Measurements from ENCODE around the gene HNRNPA3.
"Not testable (repeated sequence)": the region's sequence is repeated elsewhere in the genome, so short reads cannot be mapped to it uniquely, and the experiment has no call there.

Gene HNRNPA3

DNA sequence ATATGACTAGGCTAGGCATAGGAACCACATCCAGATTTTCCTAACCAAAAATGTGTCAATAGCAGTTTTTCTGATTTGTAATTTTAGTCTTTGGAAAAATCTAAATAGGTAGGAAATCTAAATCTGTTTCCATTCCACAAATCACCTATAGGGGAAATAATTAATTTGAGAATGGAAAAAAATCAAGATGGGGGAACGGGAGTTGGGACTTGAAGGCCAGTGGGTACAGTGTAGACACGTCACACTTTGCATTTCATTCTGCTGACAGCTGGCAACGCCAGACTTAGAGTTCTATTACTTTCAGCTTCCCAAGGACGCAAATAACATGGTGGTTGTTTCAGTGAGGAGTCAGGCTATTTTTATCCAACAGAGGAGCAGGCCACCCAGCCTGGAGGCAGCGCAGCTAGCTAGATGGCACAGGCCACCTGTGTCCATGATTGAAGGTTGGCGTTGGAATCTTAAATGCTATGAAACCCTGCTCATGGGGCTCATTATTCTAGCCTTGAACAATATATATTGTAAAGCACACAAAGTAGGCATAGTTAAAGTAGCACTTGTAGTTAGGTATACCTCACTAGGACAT lies 23.4 kb downstream of the HNRNPA3 start:
- no peak for DNase-seq

DNA sequence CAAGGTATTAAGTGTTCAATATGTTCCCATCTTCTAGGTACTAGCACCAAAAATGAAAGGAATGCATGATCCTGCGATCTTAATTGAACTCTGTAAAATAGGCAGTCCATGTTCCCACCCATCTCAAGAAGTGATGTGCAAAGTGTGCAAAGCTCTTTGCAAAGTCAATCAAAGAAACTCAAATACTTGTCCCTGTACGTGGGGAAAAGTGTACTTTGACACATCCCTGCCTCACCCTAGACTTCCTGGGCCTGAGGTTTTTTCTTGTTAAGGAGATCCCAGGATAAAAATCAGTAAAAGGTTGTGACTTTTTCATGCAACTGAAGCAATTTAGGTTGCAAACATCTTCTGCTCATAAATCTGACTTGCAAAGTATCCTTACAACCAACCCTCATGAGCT lies 25.3 kb downstream of the HNRNPA3 start:
- DNase-seq: no peak

DNA sequence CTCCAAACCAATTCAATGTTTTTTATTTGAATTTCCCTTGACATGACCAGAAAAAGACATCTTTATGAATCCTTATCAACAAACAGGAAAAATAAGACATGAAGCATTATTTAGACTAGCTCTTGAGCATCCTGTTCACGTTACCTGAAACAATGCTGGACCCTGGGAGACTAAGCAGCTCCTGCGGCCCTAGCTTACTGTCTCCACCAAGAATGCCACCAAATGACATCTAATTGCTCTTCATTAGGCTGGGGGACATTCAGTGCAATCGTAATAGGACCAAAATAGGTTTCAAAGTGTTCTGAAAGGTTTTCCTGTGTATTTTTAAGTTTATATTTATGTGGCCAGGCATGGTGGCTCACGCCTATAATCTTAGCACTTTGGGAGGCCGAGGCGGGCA lies 26.5 kb downstream of the HNRNPA3 start:
- no peak for DNase-seq

DNA sequence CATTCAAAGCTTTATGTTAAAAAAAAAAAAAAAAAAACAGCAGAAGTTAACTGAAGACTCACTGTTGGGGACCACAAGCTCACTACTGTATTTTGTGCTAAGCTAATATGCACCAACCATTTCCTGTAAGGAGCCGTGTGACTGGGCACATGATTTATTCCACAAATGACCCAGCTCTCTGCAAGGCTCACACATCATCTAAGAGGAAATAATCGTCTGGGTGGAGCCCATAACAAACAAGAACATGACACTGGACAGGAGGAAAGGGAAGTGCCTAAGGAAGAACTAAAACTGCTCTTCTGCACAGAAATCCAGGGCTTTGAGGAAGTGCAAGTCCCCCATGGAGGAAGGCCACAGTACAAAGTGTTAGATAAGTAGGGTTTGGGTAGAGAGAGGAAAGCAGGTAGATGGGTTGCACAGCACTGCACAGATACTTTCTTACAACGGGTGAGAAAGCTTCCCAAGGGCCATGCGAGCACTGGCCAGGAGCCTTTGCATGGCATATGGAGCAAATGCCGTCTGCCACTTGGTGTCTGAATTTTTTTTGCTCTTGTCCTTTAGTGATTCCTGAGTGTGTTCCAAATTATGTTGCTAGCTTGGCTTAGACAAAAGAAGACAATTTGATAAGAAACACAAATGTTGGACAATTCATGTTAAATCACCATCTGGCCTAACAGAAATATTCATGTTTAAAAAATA lies 27.5 kb downstream of the HNRNPA3 start:
- DNase-seq: no peak

DNA sequence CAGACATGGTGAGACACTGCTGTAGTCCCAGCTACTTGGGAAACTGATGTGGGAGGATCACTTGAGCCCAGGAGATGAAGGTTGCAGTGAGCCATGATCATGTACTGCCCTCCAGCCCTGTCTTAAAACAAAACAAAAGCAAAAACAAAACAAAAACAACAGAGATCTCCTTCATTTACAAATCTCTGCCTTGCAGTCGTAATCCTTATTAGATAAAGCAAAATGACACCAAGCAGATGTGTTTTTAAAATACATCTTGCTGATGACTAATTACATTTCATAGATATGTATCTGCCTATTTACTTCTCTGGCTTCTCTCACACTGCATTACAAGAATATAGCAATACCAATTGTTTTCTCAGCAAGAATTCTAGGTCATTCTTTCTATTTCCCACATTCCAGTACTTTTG lies 29.1 kb downstream of the HNRNPA3 start:
- DNase-seq: no peak

DNA sequence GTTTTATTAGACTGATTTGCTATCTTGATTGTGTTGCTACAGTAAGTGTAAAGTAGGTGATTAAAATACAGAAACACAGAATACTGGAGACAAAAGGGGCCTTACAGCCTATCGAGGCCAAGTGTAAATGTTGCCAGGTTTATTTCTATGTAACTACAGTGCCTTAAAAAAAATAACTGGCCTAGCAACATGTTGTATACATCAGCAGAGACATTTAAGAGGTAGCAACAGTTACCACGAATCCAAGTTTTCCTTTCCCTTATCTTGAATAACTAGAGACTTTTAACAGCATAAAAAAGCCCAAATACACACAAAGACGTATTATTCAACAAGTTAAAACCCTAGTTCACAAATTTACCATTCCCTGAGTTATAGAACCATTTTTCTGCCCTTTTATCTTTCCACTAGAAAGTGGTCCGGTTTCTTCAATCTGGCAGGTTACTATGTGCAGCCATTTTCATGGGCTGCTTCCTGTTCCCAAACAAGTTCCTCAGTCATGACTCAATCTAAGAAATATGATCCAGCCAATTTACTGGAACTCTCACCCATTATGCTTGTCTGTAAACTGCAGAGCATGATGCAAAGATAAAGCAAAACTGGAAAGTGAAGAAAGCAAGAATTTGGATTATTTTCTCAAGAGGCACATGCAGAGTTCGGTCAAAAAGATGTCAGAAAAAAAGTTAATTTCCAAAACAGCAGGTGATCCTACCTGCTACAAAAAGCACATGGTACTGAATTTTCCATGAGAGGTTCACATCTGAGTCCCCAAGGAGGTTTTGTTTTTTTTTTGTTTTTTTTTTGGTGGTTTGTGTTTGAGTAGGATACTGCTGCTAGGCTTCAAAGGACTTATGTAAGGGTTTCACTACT lies 29.8 kb downstream of the HNRNPA3 start:
- no peak for DNase-seq

DNA sequence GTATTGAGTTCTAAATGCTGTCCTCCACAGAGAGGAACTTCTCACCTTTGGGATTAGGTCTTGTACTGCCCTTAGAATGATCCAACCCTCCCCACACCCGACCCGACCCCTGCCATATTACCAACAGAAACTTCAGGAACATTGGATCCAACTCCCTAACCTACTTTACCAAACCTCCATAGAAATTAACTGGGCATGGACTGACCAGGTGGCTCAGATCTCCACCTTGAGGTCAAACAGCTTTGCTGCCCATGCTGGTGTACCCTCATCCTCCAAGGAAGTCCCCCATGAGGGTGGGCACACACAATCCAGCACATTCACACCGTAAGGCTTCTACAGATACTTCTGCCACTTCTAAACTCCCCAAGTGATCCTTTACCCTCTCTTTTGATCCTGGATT lies 30.5 kb downstream of the HNRNPA3 start:
- DNase-seq: no peak

DNA sequence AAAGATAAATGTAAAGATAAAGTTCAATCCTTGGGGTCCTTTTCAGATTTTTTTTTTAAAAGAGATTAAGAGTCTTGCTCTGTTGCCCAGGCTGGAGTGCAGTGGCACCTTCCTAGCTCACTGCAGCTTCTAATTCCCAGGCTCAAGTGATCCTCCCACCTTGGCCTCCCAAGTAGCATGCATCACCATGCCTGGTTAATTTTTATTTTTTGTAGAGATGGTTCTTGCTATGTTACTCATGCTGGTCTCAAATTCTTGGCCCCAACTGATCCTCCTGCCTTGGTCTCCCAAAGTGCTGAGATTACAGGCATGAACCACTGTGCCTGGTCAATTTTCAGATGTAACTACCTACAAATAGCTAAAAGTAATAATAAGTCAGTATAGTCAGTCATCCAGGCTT lies 30.9 kb downstream of the HNRNPA3 start:
- no peak for DNase-seq

DNA sequence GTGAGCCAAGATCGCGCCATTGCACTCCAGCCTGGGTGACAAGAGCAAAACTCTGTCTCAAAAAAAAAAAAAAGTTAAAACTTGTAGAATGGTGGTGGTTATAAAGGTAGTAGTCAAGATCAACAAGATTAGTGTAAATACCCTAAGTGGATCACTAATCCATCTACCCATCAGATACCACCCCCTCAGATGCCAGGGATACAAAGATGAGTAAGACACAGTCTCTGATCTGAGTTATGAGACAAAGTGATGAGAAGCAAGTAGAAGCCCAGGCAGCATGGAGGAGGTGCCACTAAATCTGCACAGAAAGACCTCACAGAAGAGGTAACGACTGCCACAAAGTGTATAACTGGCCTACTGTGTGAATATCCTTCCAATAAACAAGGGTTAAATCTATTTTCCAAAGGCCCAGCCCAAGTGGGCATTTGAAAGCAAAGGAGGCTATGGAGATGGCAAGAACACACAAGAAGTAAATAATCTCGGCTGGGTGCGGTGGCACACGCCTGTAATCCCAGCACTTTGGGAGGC lies 31.7 kb downstream of the HNRNPA3 start:
- no peak for DNase-seq

DNA sequence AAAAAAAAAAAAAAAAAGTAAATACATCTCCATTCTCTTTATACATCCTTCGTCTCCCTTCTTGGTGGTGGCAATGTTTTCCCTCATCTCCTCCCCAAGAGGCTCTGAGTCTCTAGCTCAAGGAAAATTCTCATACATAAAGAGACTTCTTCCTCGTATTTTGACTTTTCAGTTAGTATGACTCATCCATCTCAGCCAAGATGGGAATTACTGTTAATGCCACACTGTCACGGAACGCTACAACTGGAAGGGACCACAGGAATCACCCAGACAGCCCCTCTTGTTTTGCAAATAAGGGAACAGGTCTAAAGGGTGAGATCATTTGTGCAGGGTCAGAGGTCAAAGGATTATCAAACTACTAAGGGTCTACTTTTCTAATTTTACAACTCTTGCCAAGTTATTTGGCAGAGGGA lies 32.4 kb downstream of the HNRNPA3 start:
- DNase-seq: no peak

DNA sequence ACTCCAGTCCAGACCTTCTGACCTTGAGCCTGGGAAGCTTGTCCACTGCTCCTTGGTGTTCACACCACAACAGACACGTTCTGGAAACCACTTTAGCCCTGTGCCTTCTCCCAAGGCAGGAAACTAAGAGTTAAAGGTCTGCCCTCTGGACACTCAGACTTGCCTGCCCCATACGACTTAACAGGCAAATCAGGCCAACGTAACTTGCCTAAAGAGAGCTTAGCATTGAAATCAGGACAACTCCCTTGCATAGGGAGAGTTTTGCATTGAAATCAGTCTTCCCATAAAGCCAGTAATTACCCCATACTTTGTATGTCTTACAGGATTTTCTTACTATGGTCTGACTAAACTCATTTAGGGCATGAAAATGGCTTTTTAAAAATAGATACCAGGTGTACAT lies 33.4 kb downstream of the HNRNPA3 start:
- no peak for DNase-seq

DNA sequence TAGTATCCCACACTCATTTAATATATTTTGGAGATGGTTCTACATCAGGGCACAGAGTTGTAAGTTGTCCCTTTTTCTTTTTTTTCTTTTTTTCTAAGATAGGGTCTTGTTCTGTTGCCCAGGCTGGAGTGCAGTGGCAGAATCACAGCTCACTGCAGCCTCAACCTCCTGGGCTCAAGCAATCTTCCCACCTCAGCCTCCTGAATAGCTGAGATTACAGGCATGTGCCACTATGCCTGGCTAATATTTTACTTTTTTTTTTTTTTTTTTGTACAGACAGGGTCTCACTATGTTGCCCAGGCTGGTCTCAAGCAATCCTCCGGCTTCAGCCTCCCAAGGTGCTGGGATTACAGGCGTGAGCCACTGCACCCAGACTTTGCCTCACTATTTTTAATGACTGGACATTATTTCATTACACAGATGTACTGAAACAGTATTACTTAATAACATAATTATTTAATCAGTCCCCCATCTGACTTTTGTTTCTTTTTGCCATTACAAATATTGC lies 34.0 kb downstream of the HNRNPA3 start:
- DNase-seq: not testable (repeated sequence)

DNA sequence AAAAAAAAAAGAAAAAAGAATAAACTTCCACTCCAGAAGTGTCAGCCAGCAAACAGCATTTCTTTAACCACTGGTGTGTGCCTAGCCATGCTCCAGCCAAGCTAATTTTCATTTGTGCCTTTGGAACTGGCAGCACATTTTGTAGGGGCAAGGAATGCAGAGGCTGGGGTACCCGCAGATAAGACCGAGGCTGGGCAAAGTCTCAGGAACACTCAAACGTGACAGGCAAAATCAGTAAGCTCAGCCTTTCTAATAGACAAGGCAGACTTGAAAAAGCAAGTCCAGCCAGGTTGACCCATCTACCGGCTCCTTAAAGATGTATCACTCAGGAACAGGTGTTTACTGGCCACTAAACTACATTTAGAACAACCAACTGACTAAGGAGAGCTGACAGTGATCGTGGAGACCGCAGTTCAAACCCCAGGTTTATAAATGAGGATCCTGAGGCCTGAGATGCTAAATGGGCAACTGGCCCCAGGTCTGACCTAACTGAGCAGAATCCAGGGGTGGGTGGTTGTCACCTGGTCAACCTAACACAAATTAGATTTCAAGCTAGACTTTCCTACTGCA lies 35.2 kb downstream of the HNRNPA3 start:
- no peak for DNase-seq

DNA sequence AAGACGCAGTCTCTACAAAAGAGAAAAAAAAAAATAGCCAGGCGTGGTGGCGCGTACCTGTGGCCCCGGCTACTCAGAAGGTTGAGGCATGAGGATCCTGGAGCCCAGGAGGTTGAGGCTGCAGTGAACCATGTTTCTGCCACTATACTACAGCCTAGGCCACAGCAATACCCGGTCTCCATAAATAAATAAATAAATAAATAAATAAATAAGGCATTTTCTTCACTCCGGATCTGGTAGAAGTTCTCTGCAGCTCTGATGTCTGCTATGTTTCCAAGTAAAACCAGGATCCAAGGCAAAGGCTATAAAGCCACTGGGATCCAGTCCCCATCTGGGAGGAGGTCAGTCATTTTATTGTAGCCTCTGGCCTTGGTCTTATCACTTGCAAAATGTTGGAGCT lies 36.4 kb downstream of the HNRNPA3 start:
- DNase-seq: no peak

DNA sequence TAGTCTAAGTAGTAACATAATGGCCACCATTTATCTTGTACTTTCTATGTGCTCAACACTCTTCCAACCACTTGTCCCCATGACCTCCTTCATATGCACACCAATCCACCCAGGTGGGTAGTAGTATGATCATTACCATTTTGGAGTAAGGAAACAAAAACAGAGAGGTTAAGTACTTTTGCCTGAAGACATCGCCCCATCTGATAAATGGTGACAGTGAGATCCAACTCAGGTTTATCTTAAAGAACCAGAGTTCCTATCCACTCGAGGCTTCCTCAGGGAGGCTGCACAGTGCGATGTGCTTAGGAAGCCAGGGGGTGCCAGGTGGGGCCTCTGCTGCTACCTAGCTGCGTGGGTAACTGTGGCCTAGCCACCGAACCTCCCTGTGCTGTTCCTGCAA lies 37.9 kb downstream of the HNRNPA3 start:
- no peak for DNase-seq

DNA sequence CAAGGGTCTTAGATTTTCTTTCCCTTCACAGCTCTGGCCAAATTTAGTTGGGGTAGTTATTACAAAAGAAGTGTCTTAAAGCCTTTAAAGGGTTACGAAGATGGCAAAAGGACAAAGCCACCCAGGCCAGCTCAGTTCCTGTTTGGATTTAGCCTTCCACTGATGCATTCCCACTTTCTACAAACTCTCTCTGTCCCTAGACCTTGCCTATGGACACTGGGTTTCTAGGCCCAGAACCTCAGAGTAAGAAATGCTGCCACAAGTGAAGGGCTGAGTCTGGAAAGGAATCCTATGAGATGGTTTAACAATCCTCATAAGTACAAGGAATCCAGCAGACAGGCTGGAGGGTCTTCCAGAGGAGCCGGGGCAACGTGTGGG lies 38.6 kb downstream of the HNRNPA3 start:
- no peak for DNase-seq

DNA sequence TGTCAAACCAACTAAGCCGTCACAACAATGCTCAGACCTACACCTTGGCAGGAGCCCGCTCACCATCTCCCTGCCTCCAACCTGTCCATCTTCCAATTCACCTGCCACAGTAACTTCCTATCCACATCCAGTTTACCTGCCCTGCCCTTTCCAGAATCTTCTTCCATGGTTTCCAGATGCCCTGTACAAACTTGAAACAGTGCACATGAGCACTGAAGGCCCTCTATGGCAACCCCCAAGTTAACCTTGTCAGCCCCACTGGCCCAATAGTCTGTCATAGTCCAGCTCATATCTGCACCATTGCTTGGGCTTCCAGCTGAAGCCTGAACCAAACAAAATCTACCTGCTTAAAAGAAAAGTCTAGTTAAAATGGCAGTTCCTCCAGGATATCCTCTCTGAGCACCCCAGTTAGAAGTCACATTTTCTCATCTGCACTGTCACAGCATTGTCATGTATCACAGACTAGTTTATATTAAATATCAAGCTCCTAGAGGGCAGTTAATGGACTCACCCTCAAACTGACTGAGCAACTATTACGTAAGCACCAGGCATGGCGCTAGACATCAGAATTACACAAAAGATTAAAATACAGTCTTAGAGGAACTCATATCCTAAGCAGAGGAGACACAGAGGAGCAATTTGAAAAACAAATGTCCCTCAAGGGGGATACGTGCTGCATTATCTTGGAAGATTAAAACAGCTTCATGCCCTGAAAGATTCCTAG lies 40.4 kb downstream of the HNRNPA3 start:
- no peak for DNase-seq

DNA sequence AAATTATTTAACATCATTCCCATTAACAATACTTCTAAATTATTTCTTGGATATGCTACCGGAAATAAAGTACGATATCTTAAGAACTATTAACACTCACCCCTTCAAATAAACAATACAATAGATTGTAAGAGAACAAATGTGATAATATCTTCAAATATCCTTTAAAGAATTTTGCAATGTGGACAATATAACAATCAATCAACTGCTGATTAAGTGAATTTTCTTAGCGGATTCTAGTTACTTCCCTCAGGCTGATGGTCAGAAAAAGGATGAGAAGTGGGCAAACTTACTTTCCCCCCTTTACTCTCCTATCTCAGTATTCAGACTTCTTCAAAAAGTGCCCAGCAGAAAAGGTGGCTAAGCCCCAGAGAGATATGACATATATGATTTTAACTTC lies 41.1 kb downstream of the HNRNPA3 start:
- DNase-seq: no peak

DNA sequence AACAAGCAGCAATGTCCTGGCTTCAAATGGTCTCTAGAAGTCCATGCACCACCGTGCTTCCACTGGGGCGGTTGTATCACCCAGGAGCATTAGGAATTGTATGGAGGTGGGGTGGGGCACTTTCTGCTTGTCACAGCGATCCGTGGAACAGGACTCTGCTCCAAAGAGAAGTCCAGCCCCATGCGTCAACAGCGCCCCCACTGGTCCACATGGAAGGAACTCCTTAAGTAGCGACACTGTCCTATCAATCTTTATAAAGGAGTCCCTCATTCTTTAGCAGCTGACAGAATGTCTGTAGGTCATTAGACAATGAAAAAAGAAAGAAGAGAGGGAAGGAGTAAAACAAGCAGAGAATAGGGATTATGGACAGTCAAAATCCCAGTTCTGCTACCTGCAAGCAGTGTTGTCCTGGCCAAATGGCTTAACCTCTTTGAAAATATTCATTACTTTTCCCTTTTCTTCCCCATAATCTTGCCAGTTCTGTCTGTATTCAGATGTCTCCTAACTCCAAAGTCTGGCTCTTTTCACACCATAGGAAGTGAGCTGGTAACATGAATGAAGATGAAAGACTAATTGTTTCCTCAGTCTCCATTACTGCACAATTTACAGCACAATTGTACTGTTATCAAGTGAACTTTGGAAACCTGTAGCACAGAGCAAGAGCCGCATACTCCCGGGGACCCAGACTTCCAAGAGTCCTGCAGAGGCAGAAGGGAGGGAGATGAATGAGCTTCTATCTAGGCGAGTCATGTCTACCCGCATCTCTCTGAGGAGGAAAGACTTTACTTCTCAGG lies 42.0 kb downstream of the HNRNPA3 start:
- no peak for DNase-seq

DNA sequence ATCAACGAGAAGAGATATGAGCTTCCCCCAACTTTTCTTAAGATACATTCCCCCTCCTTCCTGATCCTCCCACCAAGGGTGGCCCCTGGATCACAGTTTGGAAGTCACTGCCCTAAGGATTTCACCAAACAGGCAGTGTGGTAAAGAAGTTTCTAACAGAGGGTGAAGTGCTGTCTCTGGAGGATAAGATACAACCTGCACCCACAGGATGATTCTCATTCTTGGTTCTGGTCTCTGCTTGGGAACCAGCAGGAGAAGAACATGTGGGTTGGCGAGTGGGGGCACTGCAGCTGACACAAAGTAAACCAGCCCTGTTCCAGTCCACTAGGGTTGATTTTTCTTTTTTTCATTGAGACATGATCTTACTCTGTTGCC lies 42.6 kb downstream of the HNRNPA3 start:
- DNase-seq: no peak

DNA sequence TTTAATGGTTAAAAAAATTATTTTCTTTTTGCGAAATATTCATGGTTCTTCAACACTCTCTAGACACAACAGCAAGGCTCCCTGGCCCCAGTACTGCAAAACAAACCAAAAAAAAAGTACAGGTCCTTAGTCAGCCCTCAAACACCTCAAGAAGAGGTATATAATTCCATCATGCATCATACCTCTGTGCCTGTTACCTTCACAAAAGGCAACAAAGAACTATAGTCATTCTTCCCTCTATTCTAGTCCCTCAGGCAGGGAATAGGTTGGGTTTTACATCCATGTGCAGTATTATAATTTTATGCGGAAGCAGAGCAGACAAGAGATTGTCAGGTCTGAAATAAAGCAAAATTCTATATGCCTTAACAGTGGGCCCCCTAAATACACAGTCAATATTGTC lies 43.4 kb downstream of the HNRNPA3 start:
- no peak for DNase-seq

DNA sequence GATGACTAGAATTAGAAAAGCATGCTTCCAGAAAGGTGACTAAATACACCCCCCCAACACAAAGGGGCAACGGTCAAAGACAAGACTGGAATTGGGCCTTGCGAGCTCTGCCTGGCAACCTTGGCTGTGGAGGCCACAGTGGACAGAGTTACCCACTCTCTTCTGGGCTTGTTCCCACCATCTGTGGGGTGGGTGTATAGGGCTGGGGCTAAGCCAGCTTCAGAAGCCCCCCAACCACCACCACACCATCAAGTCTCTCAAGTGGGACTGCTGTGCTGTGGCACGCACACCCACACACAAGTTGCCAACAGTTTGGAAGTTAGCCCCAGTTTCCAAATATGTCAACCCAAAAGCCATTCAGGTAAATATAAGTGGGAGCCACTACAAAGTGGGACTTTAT lies 44.1 kb downstream of the HNRNPA3 start:
- DNase-seq: no peak

Data from NCI-H1092 treated with DMSO at 0.1 percent for 48 hours (cell line).